SK-N-SH (cell line): ENCODE results near the gene ARID5A.

Experiments used
- POLR2AphosphoS5 ChIP-seq: IDR thresholded peaks from 2 replicates; pipeline ENCODE4 v1.6.1; 2012; ENCODE audit warnings: low read depth, low read length
- RCOR1 ChIP-seq: fragments of 150-350 bp; IDR thresholded peaks from 2 replicates; pipeline ENCODE4 v1.6.1; 2017; ENCODE audit warnings: antibody characterized with exemption, low read length
- RFX5 ChIP-seq: IDR thresholded peaks from 2 replicates; pipeline ENCODE4 v1.6.1; 2012; ENCODE audit warnings: mild to moderate bottlenecking, improper control_type of control experiment, low read length
- TF ChIP-seq, protein P1 (sequence below): fragments of 200-600 bp; sonication (generic); IDR thresholded peaks from 2 replicates; pipeline ENCODE4 v1.6.1; 2017; ENCODE audit warnings: antibody characterized with exemption, mild to moderate bottlenecking, moderate library complexity
- TF ChIP-seq, protein P2 (sequence below): IDR thresholded peaks from 2 replicates; pipeline ENCODE4; 2012

- TF ChIP-seq, protein P1, sequence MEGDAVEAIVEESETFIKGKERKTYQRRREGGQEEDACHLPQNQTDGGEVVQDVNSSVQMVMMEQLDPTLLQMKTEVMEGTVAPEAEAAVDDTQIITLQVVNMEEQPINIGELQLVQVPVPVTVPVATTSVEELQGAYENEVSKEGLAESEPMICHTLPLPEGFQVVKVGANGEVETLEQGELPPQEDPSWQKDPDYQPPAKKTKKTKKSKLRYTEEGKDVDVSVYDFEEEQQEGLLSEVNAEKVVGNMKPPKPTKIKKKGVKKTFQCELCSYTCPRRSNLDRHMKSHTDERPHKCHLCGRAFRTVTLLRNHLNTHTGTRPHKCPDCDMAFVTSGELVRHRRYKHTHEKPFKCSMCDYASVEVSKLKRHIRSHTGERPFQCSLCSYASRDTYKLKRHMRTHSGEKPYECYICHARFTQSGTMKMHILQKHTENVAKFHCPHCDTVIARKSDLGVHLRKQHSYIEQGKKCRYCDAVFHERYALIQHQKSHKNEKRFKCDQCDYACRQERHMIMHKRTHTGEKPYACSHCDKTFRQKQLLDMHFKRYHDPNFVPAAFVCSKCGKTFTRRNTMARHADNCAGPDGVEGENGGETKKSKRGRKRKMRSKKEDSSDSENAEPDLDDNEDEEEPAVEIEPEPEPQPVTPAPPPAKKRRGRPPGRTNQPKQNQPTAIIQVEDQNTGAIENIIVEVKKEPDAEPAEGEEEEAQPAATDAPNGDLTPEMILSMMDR: no peak
- TF ChIP-seq, protein P2, sequence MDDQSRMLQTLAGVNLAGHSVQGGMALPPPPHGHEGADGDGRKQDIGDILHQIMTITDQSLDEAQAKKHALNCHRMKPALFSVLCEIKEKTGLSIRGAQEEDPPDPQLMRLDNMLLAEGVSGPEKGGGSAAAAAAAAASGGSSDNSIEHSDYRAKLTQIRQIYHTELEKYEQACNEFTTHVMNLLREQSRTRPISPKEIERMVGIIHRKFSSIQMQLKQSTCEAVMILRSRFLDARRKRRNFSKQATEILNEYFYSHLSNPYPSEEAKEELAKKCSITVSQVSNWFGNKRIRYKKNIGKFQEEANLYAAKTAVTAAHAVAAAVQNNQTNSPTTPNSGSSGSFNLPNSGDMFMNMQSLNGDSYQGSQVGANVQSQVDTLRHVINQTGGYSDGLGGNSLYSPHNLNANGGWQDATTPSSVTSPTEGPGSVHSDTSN: no peak
- no peak for TF ChIP-seq RFX5
- TF ChIP-seq RCOR1: no peak
- no peak for TF ChIP-seq POLR2AphosphoS5
Measured at GRCh38 chr2:96494188-96494587, 42.4 kb upstream of the ARID5A start.
